COLO668 (cell line): ENCODE measurements around the gene BPIFB3.
A peak's percentile ranks its signal among the peaks of the same experiment; 100 is the strongest.

Experiments
- DNase-seq: peaks from one replicate; lab custom pipeline; 2025; ENCODE audit not compliant: unreplicated experiment; lab: John Stamatoyannopoulos, UW

BPIFB3 gene, protein sequence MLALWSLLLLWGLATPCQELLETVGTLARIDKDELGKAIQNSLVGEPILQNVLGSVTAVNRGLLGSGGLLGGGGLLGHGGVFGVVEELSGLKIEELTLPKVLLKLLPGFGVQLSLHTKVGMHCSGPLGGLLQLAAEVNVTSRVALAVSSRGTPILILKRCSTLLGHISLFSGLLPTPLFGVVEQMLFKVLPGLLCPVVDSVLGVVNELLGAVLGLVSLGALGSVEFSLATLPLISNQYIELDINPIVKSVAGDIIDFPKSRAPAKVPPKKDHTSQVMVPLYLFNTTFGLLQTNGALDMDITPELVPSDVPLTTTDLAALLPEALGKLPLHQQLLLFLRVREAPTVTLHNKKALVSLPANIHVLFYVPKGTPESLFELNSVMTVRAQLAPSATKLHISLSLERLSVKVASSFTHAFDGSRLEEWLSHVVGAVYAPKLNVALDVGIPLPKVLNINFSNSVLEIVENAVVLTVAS

GRCh38 chr20:33053291-33054106 lies at the start of gene BPIFB3:
TSS of gene BPIFB3 (plus strand) at chr20:33053903. CDS start at chr20:33055436, 1,533 bp downstream.
- no peak for DNase-seq

DNA sequence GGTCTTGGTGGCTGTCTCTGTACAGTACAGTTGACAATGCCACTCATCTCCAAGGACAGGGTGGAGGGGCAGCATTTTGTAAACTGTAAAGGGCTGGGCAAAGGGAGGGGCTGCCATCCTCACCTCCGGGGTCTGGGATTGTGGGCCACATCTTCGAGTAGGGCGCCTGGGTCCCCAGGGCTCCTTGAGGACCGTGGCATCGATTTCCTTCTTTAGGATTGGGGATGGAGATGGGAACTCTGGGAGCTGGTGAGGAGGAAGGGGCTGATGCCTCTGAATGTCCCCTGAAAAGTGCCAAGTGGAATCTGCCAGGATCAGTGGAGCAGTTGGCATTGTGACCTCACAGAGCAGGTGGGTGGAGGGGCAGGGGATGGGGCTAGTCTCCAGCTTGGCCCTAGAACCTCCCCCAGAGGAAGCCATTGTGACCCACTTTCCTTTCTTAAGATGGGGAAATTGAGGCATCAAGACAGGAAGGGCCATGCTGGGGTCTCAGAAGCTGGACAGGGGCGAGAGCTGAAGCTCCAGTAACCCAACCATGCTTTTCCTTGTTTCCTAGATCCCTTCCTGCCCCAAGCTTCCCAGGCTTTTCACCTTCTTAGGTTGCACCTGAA lies 49.5 kb upstream of the BPIFB3 start, which contains the start of gene SUN5:
TSS of gene SUN5 (minus strand) at position 293 of the 611 bp plus-strand sequence. CDS start at position 200, 93 bp downstream.
- DNase-seq, result no peak

GRCh38 chr20:33005132-33005566 lies 48.6 kb upstream of the BPIFB3 start:
- no peak for DNase-seq

DNA sequence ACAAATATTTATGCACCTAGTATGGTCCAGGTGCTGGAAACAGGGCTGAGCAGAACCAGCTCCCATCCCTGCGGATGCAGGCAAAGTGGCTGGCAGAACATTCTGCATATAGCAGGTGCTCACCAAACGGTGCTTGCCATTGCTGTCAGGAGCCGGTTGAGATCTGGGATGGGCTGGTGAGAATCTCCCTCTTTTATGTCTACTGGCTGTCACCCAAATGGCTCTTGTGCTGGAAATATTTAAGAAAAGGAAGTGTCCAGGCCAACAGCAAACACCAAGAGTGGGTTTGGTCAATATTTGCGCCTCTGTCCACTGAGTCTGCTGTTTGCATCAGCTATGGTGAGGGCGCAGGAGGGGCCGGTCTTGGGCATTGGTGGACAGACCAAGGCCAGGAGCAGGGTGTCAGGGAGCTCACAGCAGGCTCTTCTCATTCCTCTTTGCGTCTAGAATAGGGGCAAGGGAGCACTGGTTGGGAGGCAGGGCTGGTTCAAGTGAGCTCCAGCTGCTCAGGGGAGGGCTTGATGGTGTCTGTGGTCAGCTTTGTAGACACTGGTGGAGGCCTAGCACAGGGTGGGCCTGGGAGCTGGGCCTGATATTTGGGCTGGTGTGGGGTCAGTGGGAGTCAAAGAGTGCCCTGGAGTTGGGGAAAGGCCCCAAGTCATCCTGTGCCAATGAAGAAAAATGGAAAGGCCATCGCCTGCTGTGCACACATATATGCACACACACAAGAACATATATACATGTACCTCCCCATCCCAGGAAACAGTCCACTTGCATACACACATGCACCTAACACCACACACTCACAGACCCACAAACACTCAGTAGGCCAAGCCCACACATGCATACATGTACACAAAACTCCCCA lies 47.6 kb upstream of the BPIFB3 start:
- DNase-seq, result no peak

GRCh38 chr20:33006776-33007375 lies 46.8 kb upstream of the BPIFB3 start:
- DNase-seq, result no peak

DNA sequence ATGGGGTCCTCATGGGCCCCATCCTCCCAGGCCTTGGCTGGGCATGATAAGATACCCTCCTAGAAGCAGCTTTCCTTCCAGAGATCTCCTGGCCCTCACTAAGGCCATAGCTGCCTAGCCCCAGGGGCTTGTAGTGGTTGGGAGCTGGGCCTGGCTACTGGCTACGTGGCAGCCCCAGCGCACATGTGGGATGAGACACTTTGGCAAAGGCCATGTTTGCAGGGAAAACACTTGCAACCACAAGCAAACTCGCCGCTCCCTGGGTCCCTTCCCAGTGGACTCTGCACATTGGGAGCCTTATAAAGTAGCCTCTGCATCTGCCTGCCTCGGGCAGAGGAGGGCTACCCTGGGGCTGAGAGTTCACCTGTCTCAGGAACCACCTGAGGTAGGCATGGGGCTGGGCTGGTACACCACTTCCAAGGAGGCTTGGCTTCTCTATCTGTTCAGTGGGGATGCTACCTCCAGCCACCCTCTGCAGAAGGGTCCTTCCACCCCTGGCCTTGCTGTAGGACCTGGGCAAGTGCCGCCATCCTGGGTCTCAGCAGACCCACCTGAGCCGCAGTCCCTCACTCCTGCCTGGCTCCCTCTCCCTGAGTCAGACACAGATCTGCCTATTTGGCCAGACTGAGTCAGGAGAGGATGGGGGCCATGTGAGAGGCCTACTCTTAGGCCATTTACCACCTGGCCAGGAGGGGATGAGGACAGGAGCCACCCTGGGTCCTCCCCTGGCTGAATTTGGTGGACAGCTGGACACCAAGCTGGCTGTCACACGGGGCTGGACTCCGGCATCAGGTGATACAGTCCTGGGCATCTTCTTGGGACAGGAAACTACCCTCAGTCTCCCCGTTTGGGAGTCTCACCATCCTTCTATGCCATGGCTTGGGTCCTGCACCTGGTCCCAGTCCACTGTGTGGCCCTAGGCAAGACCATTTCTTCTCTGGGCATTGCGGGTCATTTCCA lies 46.0 kb upstream of the BPIFB3 start, which contains the start of gene BPIFB2:
TSS of gene BPIFB2 (plus strand) at position 329 of the 960 bp plus-strand sequence. CDS start 871 bp downstream, outside the sequence.
- no peak for DNase-seq

GRCh38 chr20:33008336-33009213 lies 45.1 kb upstream of the BPIFB3 start:
- no peak for DNase-seq

DNA sequence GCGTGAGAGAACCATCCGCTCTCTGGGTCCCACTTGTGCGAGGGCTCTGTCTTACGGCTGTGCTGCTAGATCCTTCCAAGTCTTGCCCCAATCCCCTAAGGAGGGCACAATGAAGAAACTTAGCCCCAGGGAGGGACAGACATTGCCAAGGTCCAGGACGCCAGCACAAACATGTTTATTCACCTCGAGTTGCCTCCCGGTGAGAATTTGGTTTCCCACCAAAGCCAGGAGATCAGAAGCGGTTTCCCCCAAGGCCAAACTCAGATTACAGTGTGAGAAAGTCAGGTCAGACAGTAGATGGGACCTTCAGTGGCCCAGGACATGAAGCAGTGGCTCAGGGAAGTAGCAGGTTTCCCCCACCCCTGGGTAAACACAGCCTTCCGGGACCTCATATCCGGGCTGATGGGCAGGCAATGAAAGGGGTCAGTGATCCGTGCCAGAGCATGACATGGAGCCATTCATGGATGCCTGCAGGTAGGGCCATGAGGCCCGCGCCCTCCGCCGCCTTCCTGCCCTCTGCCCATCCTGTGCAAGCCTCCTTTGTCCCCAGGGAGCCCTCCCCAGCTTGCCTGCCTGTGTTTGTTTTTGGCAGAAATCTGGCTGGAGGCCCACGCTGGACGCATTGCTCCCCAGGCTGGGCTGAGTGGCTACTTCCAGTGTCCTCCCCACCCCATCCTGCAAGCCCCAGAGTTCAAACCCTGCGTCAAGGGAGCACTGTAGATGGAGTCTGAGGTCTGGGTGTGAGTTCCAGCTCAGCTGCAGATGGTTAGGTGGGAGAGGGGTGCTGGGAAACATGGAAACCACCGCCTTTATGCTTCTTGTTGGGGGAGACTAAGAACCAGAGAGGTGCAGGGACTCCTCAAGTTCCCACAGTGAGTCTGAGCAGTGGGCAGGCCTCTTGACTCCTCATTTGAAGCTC lies 44.2 kb upstream of the BPIFB3 start:
- DNase-seq, result peak; percentile 64

DNA sequence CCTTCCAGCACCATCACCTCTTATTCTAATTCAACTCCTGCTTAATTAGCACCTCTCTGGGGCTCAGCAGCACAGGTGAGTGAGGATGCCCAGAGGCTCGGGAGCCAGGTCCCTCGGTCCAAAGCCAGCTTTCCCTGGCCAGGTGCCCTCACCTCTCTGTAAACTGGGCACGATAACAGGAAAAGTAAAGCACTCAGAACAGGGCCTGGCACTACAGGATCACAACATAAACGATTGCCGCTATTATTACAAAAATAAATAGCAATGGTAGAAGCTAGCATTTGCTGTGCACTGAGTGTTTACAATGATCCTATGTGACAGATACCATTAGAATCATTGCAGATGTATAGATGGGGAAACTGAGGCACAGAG lies 43.6 kb upstream of the BPIFB3 start:
- DNase-seq, result no peak

GRCh38 chr20:33010674-33011449 lies 42.8 kb upstream of the BPIFB3 start:
- no peak for DNase-seq

- DNase-seq, result no peak
Measured at GRCh38 chr20:33012327-33013189, 41.1 kb upstream of the BPIFB3 start.

DNA sequence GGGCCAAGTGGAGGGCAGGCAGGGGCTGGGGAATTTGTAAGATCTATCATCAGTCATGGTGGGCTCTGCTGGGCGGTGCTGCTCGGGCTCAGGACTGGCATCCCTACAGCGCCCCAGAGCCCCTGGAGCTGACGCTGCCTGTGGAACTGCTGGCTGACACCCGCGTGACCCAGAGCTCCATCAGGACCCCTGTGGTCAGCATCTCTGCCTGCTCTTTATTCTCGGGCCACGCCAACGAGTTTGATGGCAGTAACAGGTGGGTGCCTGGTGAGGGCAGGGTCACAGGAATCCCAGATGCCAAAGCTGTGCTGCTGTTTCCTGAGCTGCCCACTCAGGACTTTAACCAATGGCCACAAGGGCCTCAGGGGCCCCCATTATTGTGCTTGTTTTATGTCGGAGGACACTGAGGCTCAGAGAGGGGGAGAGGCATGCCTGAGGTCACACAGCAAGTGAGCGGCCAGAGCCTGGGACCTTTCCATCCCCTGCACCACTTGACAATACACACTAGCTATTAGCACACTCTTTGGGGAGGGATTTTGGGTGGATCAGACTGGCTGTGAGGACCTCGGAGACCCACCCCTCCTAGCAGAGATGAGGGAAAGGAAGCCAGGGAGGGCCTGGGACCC lies 39.9 kb upstream of the BPIFB3 start:
- no peak for DNase-seq

- no peak for DNase-seq
Measured at GRCh38 chr20:33014336-33015113, 39.2 kb upstream of the BPIFB3 start.

DNA sequence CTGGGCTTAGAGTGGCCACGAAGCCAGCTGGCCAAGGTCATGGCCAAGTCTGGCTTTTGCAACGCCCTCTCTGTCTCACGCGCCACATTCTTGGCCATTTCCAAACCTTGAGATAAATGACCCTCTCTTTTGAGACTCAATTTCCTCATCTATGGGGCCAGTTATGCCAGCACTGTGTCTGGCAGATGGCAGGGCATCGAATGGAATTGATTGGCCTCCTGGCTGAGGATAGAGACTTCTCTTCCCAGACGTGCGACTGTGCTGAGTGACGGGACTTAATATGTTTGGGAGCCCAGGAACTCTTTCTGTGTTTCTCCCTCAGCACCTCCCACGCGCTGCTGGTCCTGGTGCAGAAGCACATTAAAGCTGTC lies 38.6 kb upstream of the BPIFB3 start:
- no peak for DNase-seq
